Endodermal cell (in vitro differentiated cells): ENCODE data around the gene SRSF2. TPM values are rescaled to one million over a fixed set of nuclear protein-coding genes. Genes with fewer than 3 reads are reported as not detected.

Source experiments
- DNase-seq: peaks from one replicate; pipeline ENCODE4 v3.0.0-alpha.2; 2017
- H3K27ac ChIP-seq: 2 replicates; pipeline ENCODE4 v1.5.1; 2013; ENCODE audit warnings: mild to moderate bottlenecking, low read depth, low read length, moderate library complexity
- H3K27me3 ChIP-seq: 2 replicates; pipeline ENCODE4 v1.6.1; 2013; ENCODE audit warnings: mild to moderate bottlenecking, low read length, moderate library complexity; ENCODE audit not compliant: insufficient read depth, control insufficient read depth, poor library complexity, severe bottlenecking
- H3K36me3 ChIP-seq: 2 replicates; pipeline ENCODE4 v1.7.0; 2013; ENCODE audit warnings: mild to moderate bottlenecking, low read length, moderate library complexity; ENCODE audit not compliant: control insufficient read depth, insufficient read depth
- H3K4me1 ChIP-seq: one replicate; pipeline ENCODE4 v1.7.0; 2013; ENCODE audit warnings: low read length; ENCODE audit not compliant: control insufficient read depth, insufficient read depth
- H3K4me3 ChIP-seq: 2 replicates; pipeline ENCODE4 v1.5.1; 2013; ENCODE audit warnings: mild to moderate bottlenecking, low read length, moderate library complexity
- H3K9ac ChIP-seq: 2 replicates; pipeline ENCODE4 v1.6.1; 2013; ENCODE audit warnings: mild to moderate bottlenecking, low read length, moderate library complexity; ENCODE audit not compliant: poor library complexity, severe bottlenecking; ENCODE audit errors: extremely low read depth
- H3K9me3 ChIP-seq: 2 replicates; pipeline ENCODE4 v1.6.1; 2013; ENCODE audit warnings: mild to moderate bottlenecking, low read length, moderate library complexity; ENCODE audit not compliant: control insufficient read depth
- H3K27ac Mint-ChIP-seq: 2 replicates; pipeline ENCODE4 v1.8.0; 2020; ENCODE audit warnings: mixed read lengths
- H3K27me3 Mint-ChIP-seq: 2 replicates; pipeline ENCODE4 v1.8.0; 2021; ENCODE audit warnings: mild to moderate bottlenecking, mixed read lengths; ENCODE audit not compliant: insufficient read depth
- H3K36me3 Mint-ChIP-seq: 2 replicates; pipeline ENCODE4 v1.8.0; 2020; ENCODE audit warnings: low read depth, mixed read lengths
- H3K4me1 Mint-ChIP-seq: 2 replicates; pipeline ENCODE4 v1.8.0; 2020; ENCODE audit warnings: mixed read lengths
- H3K4me3 Mint-ChIP-seq: 2 replicates; pipeline ENCODE4 v1.8.0; 2020; ENCODE audit warnings: mild to moderate bottlenecking, moderate library complexity, mixed read lengths
- H3K9me3 Mint-ChIP-seq: 2 replicates; pipeline ENCODE4 v1.8.0; 2020; ENCODE audit warnings: mild to moderate bottlenecking, mixed read lengths
- WGBS, 2 experiments: methylation state at CpG; one replicate each; pipeline versions ENCODE4 v1.1.5 to v1.1.7; 2013; ENCODE audit warnings: missing lambda C conversion rate in 2 of 2, mixed read lengths in 1 of 2; ENCODE audit not compliant: insufficient coverage in 1 of 2, insufficient read length in 1 of 2; 5-methylcytosine and 5-hydroxymethylcytosine counted together
- microRNA-seq: library from miRNA; unstranded; fragments of <30 nt; microRNA quantifications from one replicate; pipeline ENCODE4 v1.2.0, GENCODE V29; 2020; ENCODE audit warnings: borderline microRNAs expressed
- total RNA-seq, 2 donors: library from RNA; stranded (reverse); fragmentation: NEBNext Ultra II Directional in 1 of 2; extraction: Animal tissue kit (Norgen Biotek cat#: 25700) in 1 of 2; gene quantifications; 2 replicates in 1 of 2; 3 replicates in 1 of 2; pipeline ENCODE4 v1.2.1, GENCODE V29; 2021
- TF ChIP-seq, protein P1 (sequence below): fragments of 200-600 bp; sonication (generic); conservative IDR thresholded peaks from 2 replicates; pipeline ENCODE4 v1.5.0; 2021; ENCODE audit warnings: antibody characterized with exemption, mild to moderate bottlenecking

The SRSF2 gene
- total RNA-seq, 2 donors from 2014 or later: 255 to 307 TPM

DNA sequence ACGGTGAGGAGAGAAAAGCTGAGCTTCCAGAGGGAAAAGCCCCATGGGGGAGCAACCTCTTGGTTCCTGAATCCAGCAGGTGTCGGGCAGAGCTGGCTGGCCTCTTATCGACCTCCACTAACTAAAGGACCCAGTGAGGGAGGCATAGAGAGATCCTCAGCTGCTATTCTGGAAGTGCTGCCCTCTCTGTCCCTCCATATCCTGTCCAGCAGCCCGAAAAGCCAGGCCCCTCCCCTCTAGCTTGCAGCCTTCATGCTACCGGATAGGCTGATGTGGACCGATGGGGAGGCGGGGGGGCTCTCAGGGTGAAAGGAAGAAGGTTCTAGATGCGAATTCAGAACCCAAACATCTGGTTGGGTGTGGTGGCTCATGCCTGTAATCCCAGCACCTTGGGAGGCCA lies 51.3 kb downstream of the SRSF2 start:
- no peak for DNase-seq
- no peaks in the 10 kb centered on the region for H3K27me3 Mint-ChIP-seq
- H3K4me3 Mint-ChIP-seq: no peak overlapping the region
- WGBS, 2 experiments: 92 to 95% methylated on average over 6 to 8 of the region's 8 CpGs
- no peaks in the 10 kb centered on the region for H3K27me3 ChIP-seq
- H3K4me1 ChIP-seq: no peaks in the 10 kb centered on the region
- H3K36me3 ChIP-seq: peaks cover 9% of the 10 kb centered on the region
- H3K4me1 Mint-ChIP-seq: peaks cover 9% of the 10 kb centered on the region
- H3K4me3 ChIP-seq: no peak overlapping the region
- H3K27ac Mint-ChIP-seq: no peak overlapping the region
- no peak overlapping the region for H3K27ac ChIP-seq
- no peaks in the 10 kb centered on the region for H3K9me3 Mint-ChIP-seq
- H3K9ac ChIP-seq: no peak overlapping the region
- no peaks in the 10 kb centered on the region for H3K9me3 ChIP-seq
- peaks cover 12% of the 10 kb centered on the region for H3K36me3 Mint-ChIP-seq
- TF ChIP-seq, protein P1, sequence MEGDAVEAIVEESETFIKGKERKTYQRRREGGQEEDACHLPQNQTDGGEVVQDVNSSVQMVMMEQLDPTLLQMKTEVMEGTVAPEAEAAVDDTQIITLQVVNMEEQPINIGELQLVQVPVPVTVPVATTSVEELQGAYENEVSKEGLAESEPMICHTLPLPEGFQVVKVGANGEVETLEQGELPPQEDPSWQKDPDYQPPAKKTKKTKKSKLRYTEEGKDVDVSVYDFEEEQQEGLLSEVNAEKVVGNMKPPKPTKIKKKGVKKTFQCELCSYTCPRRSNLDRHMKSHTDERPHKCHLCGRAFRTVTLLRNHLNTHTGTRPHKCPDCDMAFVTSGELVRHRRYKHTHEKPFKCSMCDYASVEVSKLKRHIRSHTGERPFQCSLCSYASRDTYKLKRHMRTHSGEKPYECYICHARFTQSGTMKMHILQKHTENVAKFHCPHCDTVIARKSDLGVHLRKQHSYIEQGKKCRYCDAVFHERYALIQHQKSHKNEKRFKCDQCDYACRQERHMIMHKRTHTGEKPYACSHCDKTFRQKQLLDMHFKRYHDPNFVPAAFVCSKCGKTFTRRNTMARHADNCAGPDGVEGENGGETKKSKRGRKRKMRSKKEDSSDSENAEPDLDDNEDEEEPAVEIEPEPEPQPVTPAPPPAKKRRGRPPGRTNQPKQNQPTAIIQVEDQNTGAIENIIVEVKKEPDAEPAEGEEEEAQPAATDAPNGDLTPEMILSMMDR: no peak

- H3K36me3 Mint-ChIP-seq: peaks cover 12% of the 10 kb centered on the region
- no peak overlapping the region for H3K27ac Mint-ChIP-seq
- WGBS, 2 experiments: 91 to 92% methylated on average over 7 to 12 of the region's 12 CpGs
- no peak overlapping the region for H3K4me3 Mint-ChIP-seq
- TF ChIP-seq, protein P1: no peak
- no peak overlapping the region for H3K9ac ChIP-seq
- H3K27ac ChIP-seq: no peak overlapping the region
- peaks cover 9% of the 10 kb centered on the region for H3K4me1 Mint-ChIP-seq
- peaks cover 14% of the 10 kb centered on the region for H3K36me3 ChIP-seq
- no peaks in the 10 kb centered on the region for H3K4me1 ChIP-seq
- H3K4me3 ChIP-seq: no peak overlapping the region
- H3K9me3 ChIP-seq: no peaks in the 10 kb centered on the region
- no peaks in the 10 kb centered on the region for H3K27me3 Mint-ChIP-seq
- H3K27me3 ChIP-seq: no peaks in the 10 kb centered on the region
- no peaks in the 10 kb centered on the region for H3K9me3 Mint-ChIP-seq
- no peak for DNase-seq
Observed at GRCh38 chr17:76685366-76685765, 51.8 kb downstream of the SRSF2 start.

DNA sequence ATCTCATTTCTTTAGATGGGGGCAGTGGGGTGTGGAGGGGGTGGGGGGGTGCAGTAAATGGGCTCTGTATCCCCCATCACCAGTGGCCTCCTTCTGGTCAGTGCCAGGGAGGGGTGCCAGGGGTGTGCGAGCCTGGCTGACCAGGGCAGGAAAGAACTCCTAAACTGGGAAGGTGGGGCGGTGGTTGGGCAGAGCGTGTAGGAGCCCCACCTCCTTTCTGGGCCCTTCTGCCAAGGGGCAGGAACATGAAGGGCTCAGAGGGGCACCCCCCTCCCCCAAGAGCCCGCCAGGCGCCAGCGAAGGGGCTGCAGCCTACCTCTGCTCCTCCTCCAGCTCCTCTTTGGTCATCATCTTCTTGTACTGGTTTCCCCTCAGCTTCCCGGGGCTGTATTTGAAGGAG lies 52.4 kb downstream of the SRSF2 start:
- H3K36me3 Mint-ChIP-seq: peaks cover 12% of the 10 kb centered on the region

More for the DNA sequence above, 52.4 kb downstream of the SRSF2 start:
- Histone ChIP-seq H3K4me1 (no peaks in the 10 kb centered on the region), H3K9me3 (no peaks in the 10 kb centered on the region), H3K4me3 (no peak overlapping the region), H3K27ac (no peak overlapping the region), H3K9ac (no peak overlapping the region), H3K27me3 (no peaks in the 10 kb centered on the region), H3K36me3 (peaks cover 15% of the 10 kb centered on the region)
- TF ChIP-seq, protein P1: no peak
- H3K4me3 Mint-ChIP-seq: no peak overlapping the region
- WGBS, 2 experiments: 95% methylated on average over 7 of the region's 7 CpGs; no CpG with 5 or more reads in 1 of the 2 experiments
- no peaks in the 10 kb centered on the region for H3K27me3 Mint-ChIP-seq
- H3K9me3 Mint-ChIP-seq: no peaks in the 10 kb centered on the region
- H3K4me1 Mint-ChIP-seq: peaks cover 9% of the 10 kb centered on the region
- no peak for DNase-seq
- H3K27ac Mint-ChIP-seq: no peak overlapping the region

Small RNA genes within 50 kb of the gene (microRNA-seq; reads per million reads assigned to microRNA genes)
- 0.89 reads per million for gene MIR636

Other genes with a start within 250 kb of the SRSF2 start
- gene RHBDF2, start 235.9 kb downstream of the SRSF2 start, total RNA-seq: 10 to 100 TPM; 28.5 to 31.1 TPM
- gene CYGB, start 199.6 kb downstream of the SRSF2 start, total RNA-seq: 1 to 10 TPM; 2.0 to 3.4 TPM
- 1 to 10 TPM; 3.2 to 4.8 TPM for gene PRCD, start 197.3 kb downstream of the SRSF2 start, total RNA-seq
- gene ST6GALNAC2, start 151.5 kb downstream of the SRSF2 start, total RNA-seq: 10 to 100 TPM; 15.1 to 26.9 TPM
- not detected for gene ST6GALNAC1, start 93.6 kb downstream of the SRSF2 start, total RNA-seq
- gene MXRA7, start 26.4 kb downstream of the SRSF2 start, total RNA-seq: 10 to 100 TPM; 61.6 to 77.1 TPM
- 10 to 100 TPM; 17.0 to 20.3 TPM for gene JMJD6, start 10.7 kb downstream of the SRSF2 start, total RNA-seq
- gene METTL23, start 10.5 kb downstream of the SRSF2 start, total RNA-seq: 10 to 100 TPM; 31.3 to 39.9 TPM
- gene MFSD11, start 788 bp upstream of the SRSF2 start, total RNA-seq: 10 to 100 TPM; 29.3 to 33.3 TPM
- 1 to 10 TPM; 2.9 to 3.3 TPM for gene MGAT5B, start 131.1 kb upstream of the SRSF2 start, total RNA-seq